Naive thymus-derived CD8-positive, alpha-beta T cell (primary cell): ENCODE measurements around the gene KIF17. TPM values are rescaled to one million over a fixed set of nuclear protein-coding genes. Genes with fewer than 3 reads are reported as not detected.

Experiments used
- ATAC-seq, 2 donors: fragments of 150-1000 bp; cut with Tn5 transposase in 1 of 2; sonication (Bioruptor Pico), chemical (Tn5 transposase) in 1 of 2; 1 replicate in 1 of 2; 2 replicates in 1 of 2; pipeline ENCODE4 v1.10.0; 2021; ENCODE audit warnings: mild to moderate bottlenecking in 2 of 2, moderate library complexity in 2 of 2
- POLR2A ChIA-PET: fragments of 350-600 bp; sonication (Branson Sonifier 250); formaldehyde crosslinking; loops from one replicate; lab custom pipeline; 2021; ENCODE audit warnings: antibody characterized with exemption; lab: Charles Lee
- DNase-seq, 10 donors: peaks; one replicate each; pipeline versions ENCODE4 v3.0.0 to v3.0.0-alpha.2; 2020 to 2022
- H3K27ac Mint-ChIP-seq, 10 donors: one replicate each; pipeline ENCODE4 v1.8.0; 2020 to 2022; ENCODE audit warnings: mild to moderate bottlenecking in 10 of 10, mixed read lengths in 10 of 10, moderate library complexity in 4 of 10, inconsistent platforms in 1 of 10
- H3K27me3 Mint-ChIP-seq, 5 donors: one replicate each; pipeline ENCODE4 v1.8.0; 2021 to 2022; ENCODE audit warnings: mixed read lengths in 5 of 5
- H3K36me3 Mint-ChIP-seq, 3 donors: one replicate each; pipeline ENCODE4 v1.8.0; 2020 to 2022; ENCODE audit warnings: mixed read lengths in 3 of 3, mild to moderate bottlenecking in 2 of 3, inconsistent platforms in 1 of 3
- H3K4me1 Mint-ChIP-seq, 4 donors: one replicate each; pipeline ENCODE4 v1.8.0; 2021 to 2022; ENCODE audit warnings: mixed read lengths in 4 of 4
- H3K4me3 Mint-ChIP-seq, 10 donors: one replicate each; pipeline ENCODE4 v1.8.0; 2020 to 2022; ENCODE audit warnings: mild to moderate bottlenecking in 10 of 10, mixed read lengths in 10 of 10, moderate library complexity in 6 of 10, inconsistent platforms in 1 of 10
- H3K9me3 Mint-ChIP-seq, 9 donors: one replicate each; pipeline ENCODE4 v1.8.0; 2020 to 2022; ENCODE audit warnings: mixed read lengths in 9 of 9, mild to moderate bottlenecking in 3 of 9, inconsistent platforms in 1 of 9, moderate library complexity in 1 of 9
- polyA plus RNA-seq, 3 donors: library from polyadenylated mRNA; unstranded; fragments of 300-500 nt; fragmentation: Illumina TruSeq; gene quantifications; one replicate each; pipeline ENCODE4 v1.2.3, GENCODE V29; 2021
- total RNA-seq, 8 experiments: library from RNA in 2 of 8; stranded (reverse) in 2 of 8; gene quantifications; one replicate each; pipeline ENCODE4 v1.2.3 and lab custom pipeline; 2021 to 2026

Gene KIF17
- total and polyA plus RNA-seq, 5 experiments from 2014 or later, result not detected

- Mint-ChIP-seq H3K4me1 (peaks cover 8 to 28% (median 22%) of the 10 kb centered on the region in 4 donors), H3K27ac (peak within 1 kb of the TSS in 7 of 10 donors; percentile 3 to 89 (median 74)), H3K36me3 (peaks cover 0 to 5% (median 0%) of the 10 kb centered on the region in 3 donors), H3K9me3 (no peaks in the 10 kb centered on the region), H3K27me3 (peaks cover 2 to 29% (median 12%) of the 10 kb centered on the region in 5 donors), H3K4me3 (peak within 1 kb of the TSS; percentile 80 to 92 (median 87))
- peak; percentile 61 to 70 for ATAC-seq
- POLR2A ChIA-PET, result interaction anchor here (0.5 to 1.5 kb wide), 4 partner anchors 19 to 443 kb away, joined by 3 to 6 read pairs (median 4); partner anchors contain the start of gene HP1BP3
- DNase-seq, result peak in 9 of 10 donors; percentile 42 to 81 (median 54)
These were observed 15.0 kb upstream of the KIF17 start, which contains the start of gene SH2D5 for GRCh38 chr1:20732588-20733359. Gene SH2D5, minus strand, starts transcription at chr1:20732703. Its CDS starts 4,659 bp downstream, at chr1:20728044.

- ATAC-seq, result peak; percentile 73 to 81
- Mint-ChIP-seq H3K4me3 (peak overlapping the region; percentile 80 to 92 (median 87)), H3K27ac (peak overlapping the region in 1 of 10 donors; percentile 28), H3K9me3 (no peaks in the 10 kb centered on the region), H3K27me3 (peaks cover 2 to 31% (median 12%) of the 10 kb centered on the region in 5 donors), H3K36me3 (no peaks in the 10 kb centered on the region), H3K4me1 (peaks cover 8 to 28% (median 22%) of the 10 kb centered on the region in 4 donors)
- peak; percentile 35 to 68 (median 56) for DNase-seq
- POLR2A ChIA-PET, result interaction anchor here (0.5 to 1.5 kb wide), 3 partner anchors 18 to 55 kb away, joined by 4 to 6 read pairs (median 4); partner anchors contain the start of gene HP1BP3
These were observed 14.3 kb upstream of the KIF17 start for GRCh38 chr1:20732071-20732587.

DNA sequence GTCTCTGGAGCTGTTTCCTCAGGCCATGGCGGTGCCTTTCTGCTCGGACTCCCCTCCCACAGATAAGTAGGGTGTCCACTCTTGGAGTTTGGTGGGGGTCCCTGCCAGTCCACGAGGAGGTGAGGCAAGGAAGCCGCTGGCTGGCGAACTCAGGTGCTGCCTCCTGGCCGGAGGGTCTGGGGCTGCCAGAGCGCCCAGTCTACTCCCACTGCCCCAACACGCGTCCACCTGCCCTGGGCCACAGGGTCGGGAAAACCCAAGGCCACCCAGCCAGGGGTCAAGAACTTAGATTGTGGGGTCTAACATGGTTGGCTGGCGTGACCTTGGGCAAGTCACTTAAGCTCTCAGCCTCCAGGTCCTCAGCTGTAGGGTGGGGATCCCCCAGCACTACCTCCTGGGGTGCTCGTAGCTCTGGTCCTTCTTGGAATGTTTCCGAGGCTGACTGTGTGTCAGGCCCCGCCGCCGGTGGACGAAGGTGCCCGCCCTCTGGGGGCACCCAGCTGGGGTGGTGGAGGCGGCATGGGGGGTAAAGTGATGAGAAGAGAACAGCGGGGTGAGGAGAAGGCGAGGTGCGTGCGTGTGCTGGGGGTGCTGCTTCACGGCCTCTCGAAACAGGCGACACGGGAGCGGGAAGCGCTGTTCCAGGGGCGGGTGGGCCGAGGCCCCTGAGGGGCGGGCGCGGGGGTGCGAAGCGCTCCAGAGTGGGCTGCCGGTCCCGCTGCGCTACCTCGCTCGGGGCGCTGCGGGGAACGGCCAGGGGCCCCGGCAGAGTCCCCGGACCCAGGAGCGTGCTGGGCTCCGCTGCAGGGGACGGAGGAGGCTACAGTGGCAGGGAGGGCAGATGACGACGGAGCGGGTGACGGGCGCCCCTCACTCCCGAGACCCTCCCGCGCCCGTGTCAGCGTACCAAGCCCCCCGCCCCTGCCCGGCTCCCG lies 13.5 kb upstream of the KIF17 start:
- peak in 5 of 10 donors; percentile 13 to 66 (median 27) for DNase-seq
- no peaks in the 10 kb centered on the region for H3K36me3 Mint-ChIP-seq
- H3K4me1 Mint-ChIP-seq, result peaks cover 8 to 28% (median 22%) of the 10 kb centered on the region in 4 donors
- POLR2A ChIA-PET, result interaction anchor here (0.9 to 1.6 kb wide), 3 partner anchors 17 to 56 kb away, joined by 4 to 6 read pairs (median 5); partner anchors contain the start of gene HP1BP3
- ATAC-seq, result peak; percentile 42 to 48
- peaks cover 2 to 31% (median 12%) of the 10 kb centered on the region in 5 donors for H3K27me3 Mint-ChIP-seq
- H3K27ac Mint-ChIP-seq, result peak overlapping the region in 3 of 10 donors; percentile 29 to 75 (median 33)
- H3K9me3 Mint-ChIP-seq, result no peaks in the 10 kb centered on the region
- H3K4me3 Mint-ChIP-seq, result peak overlapping the region; percentile 75 to 92 (median 80)

DNA sequence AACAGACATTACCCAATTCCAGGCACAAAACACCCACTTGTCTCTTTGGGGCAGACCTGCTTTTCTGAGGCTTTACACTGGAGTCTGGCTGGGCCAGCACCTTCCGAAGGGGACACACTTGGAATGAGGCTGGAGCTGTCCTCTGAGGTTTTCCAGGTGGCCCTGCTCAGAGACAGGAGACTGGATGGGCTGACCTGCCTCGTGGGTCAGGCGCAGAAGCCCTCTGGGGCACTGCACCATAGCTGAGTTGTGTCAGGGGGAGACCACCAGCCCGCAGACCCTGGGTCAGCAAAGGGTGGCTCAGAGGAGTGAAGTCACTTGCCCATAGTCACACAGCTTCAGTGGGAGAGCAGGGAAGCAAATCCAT lies 12.9 kb upstream of the KIF17 start:
- peak overlapping the region; percentile 45 to 92 (median 80) for H3K4me3 Mint-ChIP-seq

GRCh38 chr1:20729990-20730689 lies 12.3 kb upstream of the KIF17 start:
- Mint-ChIP-seq H3K4me1 (peaks cover 8 to 28% (median 22%) of the 10 kb centered on the region in 4 donors), H3K36me3 (no peaks in the 10 kb centered on the region), H3K27me3 (peaks cover 2 to 31% (median 12%) of the 10 kb centered on the region in 5 donors), H3K27ac (peak overlapping the region in 2 of 10 donors; percentile 31 to 69), H3K4me3 (peak overlapping the region; percentile 62 to 92 (median 74)), H3K9me3 (no peaks in the 10 kb centered on the region)
- POLR2A ChIA-PET, result interaction anchor here (0.9 to 1.6 kb wide), 2 partner anchors 16 to 57 kb away, joined by 4 to 5 read pairs; partner anchors contain the start of gene HP1BP3
- DNase-seq (no peak), ATAC-seq (no peak)

More for the DNA sequence above, 12.9 kb upstream of the KIF17 start:
- DNase-seq (peak in 1 of 10 donors; percentile 57), ATAC-seq (no peak)
- Mint-ChIP-seq H3K27me3 (peaks cover 2 to 31% (median 12%) of the 10 kb centered on the region in 5 donors), H3K36me3 (no peaks in the 10 kb centered on the region), H3K27ac (peak overlapping the region in 1 of 10 donors; percentile 29), H3K9me3 (no peaks in the 10 kb centered on the region), H3K4me1 (peaks cover 8 to 28% (median 22%) of the 10 kb centered on the region in 4 donors)
- POLR2A ChIA-PET, result interaction anchor here (0.9 to 1.6 kb wide), 2 partner anchors 16 to 56 kb away, joined by 4 to 5 read pairs; partner anchors contain the start of gene HP1BP3

GRCh38 chr1:20729155-20729931 lies 11.5 kb upstream of the KIF17 start:
- ATAC-seq (no peak), DNase-seq (no peak)
- no peak overlapping the region for H3K27ac Mint-ChIP-seq
- POLR2A ChIA-PET, result interaction anchor here (1.6 kb wide), 1 partner anchor 58 kb away, joined by 5 read pairs; the partner anchor contains the start of gene HP1BP3
- no peaks in the 10 kb centered on the region for H3K36me3 Mint-ChIP-seq
- no peaks in the 10 kb centered on the region for H3K9me3 Mint-ChIP-seq
- peak overlapping the region in 3 of 10 donors; percentile 31 to 59 (median 40) for H3K4me3 Mint-ChIP-seq
- H3K27me3 Mint-ChIP-seq, result peaks cover 2 to 31% (median 12%) of the 10 kb centered on the region in 5 donors
- peaks cover 8 to 28% (median 22%) of the 10 kb centered on the region in 4 donors for H3K4me1 Mint-ChIP-seq

DNA sequence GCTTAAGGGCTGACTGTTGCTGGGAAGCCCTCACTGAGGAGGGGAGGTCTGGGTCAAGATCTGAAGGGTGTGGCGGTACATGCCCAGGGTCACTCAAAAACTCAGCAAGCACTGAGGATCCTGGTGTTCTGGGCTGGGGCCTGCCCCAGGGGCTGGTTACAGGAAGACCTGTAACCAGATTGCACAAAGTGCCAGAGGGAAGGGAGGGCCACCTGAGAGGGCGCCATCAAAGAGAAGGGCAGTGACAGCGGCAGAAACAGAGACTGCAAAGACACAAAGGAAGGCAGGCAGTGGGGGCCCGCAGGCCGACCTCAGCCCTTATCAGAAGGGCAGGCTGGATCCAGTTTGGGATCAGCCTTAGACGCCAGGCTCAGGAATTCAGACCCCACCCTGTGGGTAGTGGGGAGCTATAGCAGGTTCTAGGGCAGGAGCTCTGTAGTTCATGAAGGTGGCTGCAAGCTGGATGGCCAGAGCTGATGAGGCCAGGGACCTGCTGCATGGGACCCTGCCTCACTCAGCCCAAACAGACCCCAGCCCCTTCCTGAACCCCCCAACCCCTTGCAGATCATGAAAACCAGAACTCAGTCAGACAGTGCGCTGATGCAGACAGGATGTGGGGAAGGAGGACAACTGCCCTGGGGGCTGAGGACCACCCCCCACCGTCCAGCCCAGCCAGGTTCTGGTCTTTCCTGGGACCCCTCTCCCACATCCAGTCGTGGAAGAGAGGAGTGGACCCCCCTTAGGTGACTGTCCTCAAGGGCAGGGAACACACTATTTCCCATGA lies 10.8 kb upstream of the KIF17 start:
- ATAC-seq (no peak), DNase-seq (no peak)
- H3K27me3 Mint-ChIP-seq, result peaks cover 2 to 31% (median 12%) of the 10 kb centered on the region in 5 donors
- POLR2A ChIA-PET, result interaction anchor here (0.5 kb wide), 1 partner anchor 1325 kb away, joined by 5 read pairs; no protein-coding TSS in a partner anchor
- H3K27ac Mint-ChIP-seq, result no peak overlapping the region
- no peaks in the 10 kb centered on the region for H3K9me3 Mint-ChIP-seq
- H3K4me3 Mint-ChIP-seq, result peak overlapping the region in 2 of 10 donors; percentile 19 to 31
- peaks cover 8 to 25% (median 21%) of the 10 kb centered on the region in 4 donors for H3K4me1 Mint-ChIP-seq
- no peaks in the 10 kb centered on the region for H3K36me3 Mint-ChIP-seq

DNA sequence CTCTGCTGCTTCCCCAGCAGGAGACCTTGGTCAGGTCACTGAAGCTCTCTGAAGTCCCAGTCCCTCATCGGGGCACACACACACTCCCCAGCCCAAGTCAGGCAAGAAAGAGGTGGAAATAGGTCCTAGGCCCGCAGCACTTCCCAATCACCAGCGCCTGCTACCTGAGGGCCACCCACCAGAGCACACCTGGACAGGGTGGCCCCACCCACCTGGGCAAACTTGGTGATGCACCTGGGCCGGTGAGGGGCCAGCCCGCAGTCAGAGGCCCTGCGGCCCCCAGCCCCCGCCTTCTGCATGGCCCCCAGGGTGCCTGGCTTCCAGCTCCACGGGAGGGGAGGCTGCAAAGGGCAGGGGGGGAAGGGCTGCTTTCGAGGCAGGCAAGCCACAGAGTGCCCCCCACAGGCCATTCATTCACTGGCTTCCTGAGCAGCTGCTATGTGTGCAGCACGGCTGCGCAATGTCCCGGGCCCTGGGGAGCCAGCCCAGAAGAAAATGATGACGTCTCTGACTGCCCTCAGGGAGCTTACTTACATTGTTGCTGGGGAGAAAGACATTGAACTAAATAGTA lies 10.0 kb upstream of the KIF17 start:
- DNase-seq (no peak), ATAC-seq (no peak)
- Mint-ChIP-seq H3K27me3 (peaks cover 2 to 31% (median 11%) of the 10 kb centered on the region in 5 donors), H3K27ac (no peak overlapping the region), H3K9me3 (no peaks in the 10 kb centered on the region), H3K4me3 (peak overlapping the region in 2 of 10 donors; percentile 19 to 31), H3K36me3 (no peaks in the 10 kb centered on the region), H3K4me1 (peaks cover 8 to 19% (median 14%) of the 10 kb centered on the region in 4 donors)
- POLR2A ChIA-PET, result interaction anchor here (0.5 kb wide), 1 partner anchor 1325 kb away, joined by 5 read pairs; no protein-coding TSS in a partner anchor

- Mint-ChIP-seq H3K4me1 (peaks cover 6 to 17% (median 11%) of the 10 kb centered on the region in 4 donors), H3K4me3 (no peak overlapping the region), H3K27me3 (peaks cover 3 to 37% (median 14%) of the 10 kb centered on the region in 5 donors), H3K36me3 (no peaks in the 10 kb centered on the region), H3K9me3 (no peaks in the 10 kb centered on the region), H3K27ac (no peak overlapping the region)
- DNase-seq (peak in 1 of 10 donors; percentile 60), ATAC-seq (no peak)
- POLR2A ChIA-PET, result no interaction called here
These were observed 9.3 kb upstream of the KIF17 start for GRCh38 chr1:20726932-20727745.
